ENCODE measurements around the gene NUDT3. TPM values are rescaled to one million over a fixed set of nuclear protein-coding genes. Genes with fewer than 3 reads are reported as not detected.
A peak's percentile ranks its signal among the peaks of the same experiment; 100 is the strongest.

The NUDT3 gene
- total and polyA plus RNA-seq, 9 of the 15 experiments (the other 6 are each of a cell fraction or from before 2014, with no cell fraction given), result 5.4 to 81.2 (median 56.4) TPM

DNA sequence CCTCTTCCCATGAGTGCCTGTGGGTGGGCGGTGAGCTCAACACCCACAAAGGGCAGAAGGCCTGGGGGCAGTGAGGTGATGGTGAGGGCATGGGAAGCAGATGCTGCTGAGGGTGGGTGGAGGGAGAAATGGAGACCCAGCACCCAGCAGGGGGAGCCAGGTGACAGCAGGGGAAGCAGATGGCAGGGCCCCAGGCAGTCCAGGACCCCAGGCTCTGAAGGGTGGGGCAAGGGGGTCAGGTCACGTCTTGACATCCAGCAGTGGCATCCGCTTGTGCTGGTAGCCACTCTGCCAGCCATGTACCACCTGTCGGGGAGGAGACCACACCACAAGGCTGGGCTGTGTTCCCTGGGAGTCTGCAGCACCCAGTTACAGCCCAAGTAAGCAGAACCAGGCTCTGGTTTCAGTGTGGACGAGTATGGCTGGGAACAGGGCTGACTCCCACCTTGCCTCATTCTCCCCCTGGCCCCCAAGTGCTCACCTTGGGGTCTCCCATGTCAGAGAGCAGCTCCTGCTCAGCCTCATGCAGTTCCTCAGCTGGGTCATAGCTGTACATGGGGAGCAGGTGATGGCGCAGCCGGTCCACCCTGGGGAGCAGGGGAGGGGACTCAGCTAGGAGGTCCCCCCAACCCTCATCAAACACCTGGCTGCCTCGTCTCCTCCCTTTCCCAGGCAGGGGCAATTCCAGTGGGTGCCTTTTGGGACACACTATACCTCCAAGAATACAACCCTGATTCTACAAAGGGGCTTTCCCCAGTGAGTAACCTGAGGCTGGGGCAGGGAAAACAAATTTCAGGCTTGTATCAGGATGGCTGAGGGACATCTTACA is 145.7 kb downstream of the NUDT3 start (continued):
- TF ChIP-seq, protein P1, sequence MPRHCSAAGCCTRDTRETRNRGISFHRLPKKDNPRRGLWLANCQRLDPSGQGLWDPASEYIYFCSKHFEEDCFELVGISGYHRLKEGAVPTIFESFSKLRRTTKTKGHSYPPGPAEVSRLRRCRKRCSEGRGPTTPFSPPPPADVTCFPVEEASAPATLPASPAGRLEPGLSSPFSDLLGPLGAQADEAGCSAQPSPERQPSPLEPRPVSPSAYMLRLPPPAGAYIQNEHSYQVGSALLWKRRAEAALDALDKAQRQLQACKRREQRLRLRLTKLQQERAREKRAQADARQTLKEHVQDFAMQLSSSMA (CRISPR knock-in tag; IDR thresholded peaks at IDR 0.05), result peak; percentile 86
- TF ChIP-seq, protein P2, sequence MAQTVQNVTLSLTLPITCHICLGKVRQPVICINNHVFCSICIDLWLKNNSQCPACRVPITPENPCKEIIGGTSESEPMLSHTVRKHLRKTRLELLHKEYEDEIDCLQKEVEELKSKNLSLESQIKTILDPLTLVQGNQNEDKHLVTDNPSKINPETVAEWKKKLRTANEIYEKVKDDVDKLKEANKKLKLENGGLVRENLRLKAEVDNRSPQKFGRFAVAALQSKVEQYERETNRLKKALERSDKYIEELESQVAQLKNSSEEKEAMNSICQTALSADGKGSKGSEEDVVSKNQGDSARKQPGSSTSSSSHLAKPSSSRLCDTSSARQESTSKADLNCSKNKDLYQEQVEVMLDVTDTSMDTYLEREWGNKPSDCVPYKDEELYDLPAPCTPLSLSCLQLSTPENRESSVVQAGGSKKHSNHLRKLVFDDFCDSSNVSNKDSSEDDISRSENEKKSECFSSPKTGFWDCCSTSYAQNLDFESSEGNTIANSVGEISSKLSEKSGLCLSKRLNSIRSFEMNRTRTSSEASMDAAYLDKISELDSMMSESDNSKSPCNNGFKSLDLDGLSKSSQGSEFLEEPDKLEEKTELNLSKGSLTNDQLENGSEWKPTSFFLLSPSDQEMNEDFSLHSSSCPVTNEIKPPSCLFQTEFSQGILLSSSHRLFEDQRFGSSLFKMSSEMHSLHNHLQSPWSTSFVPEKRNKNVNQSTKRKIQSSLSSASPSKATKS (CRISPR knock-in tag; IDR thresholded peaks at IDR 0.05), result no peak
- TF ChIP-seq POLR2B (IDR thresholded peaks at IDR 0.05; ENCODE audit: low read depth, partially characterized antibody), result peak; percentile 95
- 0 out of 2 replicates have a peak, but pooled peaks have one; percentile 23 for TF ChIP-seq SMARCE1 (IDR thresholded peaks at IDR 0.05)
- TF ChIP-seq, protein P3, sequence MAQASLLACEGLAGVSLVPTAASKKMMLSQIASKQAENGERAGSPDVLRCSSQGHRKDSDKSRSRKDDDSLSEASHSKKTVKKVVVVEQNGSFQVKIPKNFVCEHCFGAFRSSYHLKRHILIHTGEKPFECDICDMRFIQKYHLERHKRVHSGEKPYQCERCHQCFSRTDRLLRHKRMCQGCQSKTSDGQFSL (CRISPR knock-in tag; IDR thresholded peaks at IDR 0.05), result 0 out of 2 replicates have a peak, but pooled peaks have one; percentile 63
- TF ChIP-seq, protein P3 (tag; IDR thresholded peaks at IDR 0.05), result no peak
- no peak for TF ChIP-seq SP1 (CRISPR knock-in tag; IDR thresholded peaks at IDR 0.05)
- TF ChIP-seq, protein P4, sequence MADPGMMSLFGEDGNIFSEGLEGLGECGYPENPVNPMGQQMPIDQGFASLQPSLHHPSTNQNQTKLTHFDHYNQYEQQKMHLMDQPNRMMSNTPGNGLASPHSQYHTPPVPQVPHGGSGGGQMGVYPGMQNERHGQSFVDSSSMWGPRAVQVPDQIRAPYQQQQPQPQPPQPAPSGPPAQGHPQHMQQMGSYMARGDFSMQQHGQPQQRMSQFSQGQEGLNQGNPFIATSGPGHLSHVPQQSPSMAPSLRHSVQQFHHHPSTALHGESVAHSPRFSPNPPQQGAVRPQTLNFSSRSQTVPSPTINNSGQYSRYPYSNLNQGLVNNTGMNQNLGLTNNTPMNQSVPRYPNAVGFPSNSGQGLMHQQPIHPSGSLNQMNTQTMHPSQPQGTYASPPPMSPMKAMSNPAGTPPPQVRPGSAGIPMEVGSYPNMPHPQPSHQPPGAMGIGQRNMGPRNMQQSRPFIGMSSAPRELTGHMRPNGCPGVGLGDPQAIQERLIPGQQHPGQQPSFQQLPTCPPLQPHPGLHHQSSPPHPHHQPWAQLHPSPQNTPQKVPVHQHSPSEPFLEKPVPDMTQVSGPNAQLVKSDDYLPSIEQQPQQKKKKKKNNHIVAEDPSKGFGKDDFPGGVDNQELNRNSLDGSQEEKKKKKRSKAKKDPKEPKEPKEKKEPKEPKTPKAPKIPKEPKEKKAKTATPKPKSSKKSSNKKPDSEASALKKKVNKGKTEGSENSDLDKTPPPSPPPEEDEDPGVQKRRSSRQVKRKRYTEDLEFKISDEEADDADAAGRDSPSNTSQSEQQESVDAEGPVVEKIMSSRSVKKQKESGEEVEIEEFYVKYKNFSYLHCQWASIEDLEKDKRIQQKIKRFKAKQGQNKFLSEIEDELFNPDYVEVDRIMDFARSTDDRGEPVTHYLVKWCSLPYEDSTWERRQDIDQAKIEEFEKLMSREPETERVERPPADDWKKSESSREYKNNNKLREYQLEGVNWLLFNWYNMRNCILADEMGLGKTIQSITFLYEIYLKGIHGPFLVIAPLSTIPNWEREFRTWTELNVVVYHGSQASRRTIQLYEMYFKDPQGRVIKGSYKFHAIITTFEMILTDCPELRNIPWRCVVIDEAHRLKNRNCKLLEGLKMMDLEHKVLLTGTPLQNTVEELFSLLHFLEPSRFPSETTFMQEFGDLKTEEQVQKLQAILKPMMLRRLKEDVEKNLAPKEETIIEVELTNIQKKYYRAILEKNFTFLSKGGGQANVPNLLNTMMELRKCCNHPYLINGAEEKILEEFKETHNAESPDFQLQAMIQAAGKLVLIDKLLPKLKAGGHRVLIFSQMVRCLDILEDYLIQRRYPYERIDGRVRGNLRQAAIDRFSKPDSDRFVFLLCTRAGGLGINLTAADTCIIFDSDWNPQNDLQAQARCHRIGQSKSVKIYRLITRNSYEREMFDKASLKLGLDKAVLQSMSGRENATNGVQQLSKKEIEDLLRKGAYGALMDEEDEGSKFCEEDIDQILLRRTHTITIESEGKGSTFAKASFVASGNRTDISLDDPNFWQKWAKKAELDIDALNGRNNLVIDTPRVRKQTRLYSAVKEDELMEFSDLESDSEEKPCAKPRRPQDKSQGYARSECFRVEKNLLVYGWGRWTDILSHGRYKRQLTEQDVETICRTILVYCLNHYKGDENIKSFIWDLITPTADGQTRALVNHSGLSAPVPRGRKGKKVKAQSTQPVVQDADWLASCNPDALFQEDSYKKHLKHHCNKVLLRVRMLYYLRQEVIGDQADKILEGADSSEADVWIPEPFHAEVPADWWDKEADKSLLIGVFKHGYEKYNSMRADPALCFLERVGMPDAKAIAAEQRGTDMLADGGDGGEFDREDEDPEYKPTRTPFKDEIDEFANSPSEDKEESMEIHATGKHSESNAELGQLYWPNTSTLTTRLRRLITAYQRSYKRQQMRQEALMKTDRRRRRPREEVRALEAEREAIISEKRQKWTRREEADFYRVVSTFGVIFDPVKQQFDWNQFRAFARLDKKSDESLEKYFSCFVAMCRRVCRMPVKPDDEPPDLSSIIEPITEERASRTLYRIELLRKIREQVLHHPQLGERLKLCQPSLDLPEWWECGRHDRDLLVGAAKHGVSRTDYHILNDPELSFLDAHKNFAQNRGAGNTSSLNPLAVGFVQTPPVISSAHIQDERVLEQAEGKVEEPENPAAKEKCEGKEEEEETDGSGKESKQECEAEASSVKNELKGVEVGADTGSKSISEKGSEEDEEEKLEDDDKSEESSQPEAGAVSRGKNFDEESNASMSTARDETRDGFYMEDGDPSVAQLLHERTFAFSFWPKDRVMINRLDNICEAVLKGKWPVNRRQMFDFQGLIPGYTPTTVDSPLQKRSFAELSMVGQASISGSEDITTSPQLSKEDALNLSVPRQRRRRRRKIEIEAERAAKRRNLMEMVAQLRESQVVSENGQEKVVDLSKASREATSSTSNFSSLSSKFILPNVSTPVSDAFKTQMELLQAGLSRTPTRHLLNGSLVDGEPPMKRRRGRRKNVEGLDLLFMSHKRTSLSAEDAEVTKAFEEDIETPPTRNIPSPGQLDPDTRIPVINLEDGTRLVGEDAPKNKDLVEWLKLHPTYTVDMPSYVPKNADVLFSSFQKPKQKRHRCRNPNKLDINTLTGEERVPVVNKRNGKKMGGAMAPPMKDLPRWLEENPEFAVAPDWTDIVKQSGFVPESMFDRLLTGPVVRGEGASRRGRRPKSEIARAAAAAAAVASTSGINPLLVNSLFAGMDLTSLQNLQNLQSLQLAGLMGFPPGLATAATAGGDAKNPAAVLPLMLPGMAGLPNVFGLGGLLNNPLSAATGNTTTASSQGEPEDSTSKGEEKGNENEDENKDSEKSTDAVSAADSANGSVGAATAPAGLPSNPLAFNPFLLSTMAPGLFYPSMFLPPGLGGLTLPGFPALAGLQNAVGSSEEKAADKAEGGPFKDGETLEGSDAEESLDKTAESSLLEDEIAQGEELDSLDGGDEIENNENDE (IDR thresholded peaks at IDR 0.05; ENCODE audit: low read depth, low read length), result no peak
- TF ChIP-seq, protein P5, sequence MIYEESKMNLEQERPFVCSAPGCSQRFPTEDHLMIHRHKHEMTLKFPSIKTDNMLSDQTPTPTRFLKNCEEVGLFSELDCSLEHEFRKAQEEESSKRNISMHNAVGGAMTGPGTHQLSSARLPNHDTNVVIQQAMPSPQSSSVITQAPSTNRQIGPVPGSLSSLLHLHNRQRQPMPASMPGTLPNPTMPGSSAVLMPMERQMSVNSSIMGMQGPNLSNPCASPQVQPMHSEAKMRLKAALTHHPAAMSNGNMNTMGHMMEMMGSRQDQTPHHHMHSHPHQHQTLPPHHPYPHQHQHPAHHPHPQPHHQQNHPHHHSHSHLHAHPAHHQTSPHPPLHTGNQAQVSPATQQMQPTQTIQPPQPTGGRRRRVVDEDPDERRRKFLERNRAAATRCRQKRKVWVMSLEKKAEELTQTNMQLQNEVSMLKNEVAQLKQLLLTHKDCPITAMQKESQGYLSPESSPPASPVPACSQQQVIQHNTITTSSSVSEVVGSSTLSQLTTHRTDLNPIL (CRISPR knock-in tag; IDR thresholded peaks at IDR 0.05), result no peak
